HEK293T (cell line): ENCODE results near the gene ADGRG1.

Experiments
- BHLHE40 ChIP-seq: fragments of 450-650 bp; IDR thresholded peaks from 2 replicates; pipeline ENCODE4 v1.6.1; 2016; ENCODE audit warnings: mild to moderate bottlenecking, moderate library complexity, borderline replicate concordance
- CTBP1 ChIP-seq: fragments of 450-650 bp; IDR thresholded peaks from 2 replicates; pipeline ENCODE4 v1.6.1; 2016; ENCODE audit warnings: borderline replicate concordance
- ELF4 ChIP-seq: fragments of 450-650 bp; IDR thresholded peaks from 2 replicates; pipeline ENCODE4 v1.6.1; 2017; ENCODE audit warnings: antibody characterized with exemption
- FOXA1 ChIP-seq: fragments of 450-650 bp; IDR thresholded peaks from 2 replicates; pipeline ENCODE4 v1.6.1; 2016; ENCODE audit warnings: mild to moderate bottlenecking
- FOXK2 ChIP-seq: fragments of 450-650 bp; IDR thresholded peaks from 2 replicates; pipeline ENCODE4 v1.6.1; 2016; ENCODE audit warnings: mild to moderate bottlenecking
- FOXM1 ChIP-seq: fragments of 450-650 bp; IDR thresholded peaks from 2 replicates; pipeline ENCODE4 v1.6.1; 2017; ENCODE audit warnings: mild to moderate bottlenecking, borderline replicate concordance
- HDGF ChIP-seq: fragments of 450-650 bp; IDR thresholded peaks from 2 replicates; pipeline ENCODE4 v1.6.1; 2017; ENCODE audit warnings: antibody characterized with exemption, borderline replicate concordance
- L3MBTL2 ChIP-seq: fragments of 450-650 bp; conservative IDR thresholded peaks from 2 replicates; pipeline ENCODE4 v1.6.1; 2016; ENCODE audit warnings: mild to moderate bottlenecking
- NFRKB ChIP-seq: fragments of 450-650 bp; IDR thresholded peaks from 2 replicates; pipeline ENCODE4 v1.6.1; 2016; ENCODE audit warnings: mild to moderate bottlenecking, moderate library complexity
- SP1 ChIP-seq: fragments of 450-650 bp; IDR thresholded peaks from 2 replicates; pipeline ENCODE4 v1.6.1; 2017
- SUZ12 ChIP-seq: fragments of 450-650 bp; IDR thresholded peaks from 2 replicates; pipeline ENCODE4 v1.6.1; 2016; ENCODE audit warnings: mild to moderate bottlenecking
- TARDBP ChIP-seq: fragments of 450-650 bp; IDR thresholded peaks from 2 replicates; pipeline ENCODE4 v1.6.1; 2016
- ZNF384 ChIP-seq: fragments of 450-650 bp; IDR thresholded peaks from 2 replicates; pipeline ENCODE4 v1.6.1; 2016
- TF ChIP-seq, protein P1 (sequence below): fragments of 450-650 bp; IDR thresholded peaks from 2 replicates; pipeline ENCODE4 v1.6.1; 2016

DNA sequence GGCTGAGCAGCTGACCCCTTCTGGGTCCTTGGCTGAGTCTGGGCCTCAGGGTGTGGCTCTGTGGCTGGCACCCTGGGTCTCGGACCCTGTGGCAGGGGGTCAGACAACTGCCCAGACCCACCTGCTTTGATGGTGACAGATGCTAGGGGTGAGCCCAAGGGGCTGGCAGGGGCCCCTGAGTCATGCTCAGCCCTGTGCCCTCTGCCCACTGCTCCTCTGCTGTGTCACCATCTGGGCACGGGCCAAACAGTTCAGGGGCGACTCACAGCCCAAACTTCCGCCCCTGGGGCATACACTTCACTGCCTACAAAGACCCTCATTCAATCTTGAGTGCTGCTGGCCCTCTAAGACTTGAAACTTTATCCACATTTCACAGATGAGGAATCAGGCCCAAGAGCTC, 5.7 kb downstream of the ADGRG1 start:
- TF ChIP-seq ELF4 (no peak), SP1 (no peak), NFRKB (no peak), ZNF384 (no peak), HDGF (no peak), CTBP1 (no peak), SUZ12 (no peak), FOXA1 (no peak), L3MBTL2 (no peak), FOXM1 (no peak), FOXK2 (no peak), TARDBP (no peak), BHLHE40 (no peak)
- TF ChIP-seq, protein P1, sequence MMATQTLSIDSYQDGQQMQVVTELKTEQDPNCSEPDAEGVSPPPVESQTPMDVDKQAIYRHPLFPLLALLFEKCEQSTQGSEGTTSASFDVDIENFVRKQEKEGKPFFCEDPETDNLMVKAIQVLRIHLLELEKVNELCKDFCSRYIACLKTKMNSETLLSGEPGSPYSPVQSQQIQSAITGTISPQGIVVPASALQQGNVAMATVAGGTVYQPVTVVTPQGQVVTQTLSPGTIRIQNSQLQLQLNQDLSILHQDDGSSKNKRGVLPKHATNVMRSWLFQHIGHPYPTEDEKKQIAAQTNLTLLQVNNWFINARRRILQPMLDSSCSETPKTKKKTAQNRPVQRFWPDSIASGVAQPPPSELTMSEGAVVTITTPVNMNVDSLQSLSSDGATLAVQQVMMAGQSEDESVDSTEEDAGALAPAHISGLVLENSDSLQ = no peak
